NCI-H1048 (cell line): Measurements from ENCODE around the gene LRP8.

ENCODE experiments used
- DNase-seq: peaks from one replicate; lab custom pipeline; 2025; lab: John Stamatoyannopoulos, UW

The LRP8 gene

DNA sequence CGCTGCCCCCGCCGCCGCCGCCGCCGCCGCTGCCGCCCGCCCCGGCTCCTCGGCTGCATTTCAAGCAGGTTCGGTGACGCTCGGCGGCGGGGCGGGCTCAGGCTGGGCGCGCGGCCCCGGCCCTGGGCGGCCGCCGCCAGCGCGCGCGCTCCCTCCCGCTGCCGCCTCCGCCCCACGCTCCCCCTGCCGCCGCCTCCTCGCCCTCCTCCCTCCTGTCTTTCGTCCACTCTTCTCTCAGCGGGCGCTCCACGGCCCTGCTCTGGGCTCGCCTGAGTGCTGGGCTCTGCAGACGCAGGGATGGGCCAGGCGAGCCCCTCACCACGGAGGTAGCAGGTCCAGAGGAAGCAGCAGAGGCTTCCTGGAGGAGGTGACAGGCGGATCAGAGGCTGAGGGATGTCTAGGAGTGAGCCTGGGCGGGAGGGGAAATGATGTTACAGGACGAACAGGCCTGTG, at the start of gene LRP8:
Gene LRP8 (minus strand): TSS at position 62 of the 453 bp plus-strand sequence. CDS start 158 bp downstream, outside the sequence.
- peak; percentile 29 for DNase-seq

DNA sequence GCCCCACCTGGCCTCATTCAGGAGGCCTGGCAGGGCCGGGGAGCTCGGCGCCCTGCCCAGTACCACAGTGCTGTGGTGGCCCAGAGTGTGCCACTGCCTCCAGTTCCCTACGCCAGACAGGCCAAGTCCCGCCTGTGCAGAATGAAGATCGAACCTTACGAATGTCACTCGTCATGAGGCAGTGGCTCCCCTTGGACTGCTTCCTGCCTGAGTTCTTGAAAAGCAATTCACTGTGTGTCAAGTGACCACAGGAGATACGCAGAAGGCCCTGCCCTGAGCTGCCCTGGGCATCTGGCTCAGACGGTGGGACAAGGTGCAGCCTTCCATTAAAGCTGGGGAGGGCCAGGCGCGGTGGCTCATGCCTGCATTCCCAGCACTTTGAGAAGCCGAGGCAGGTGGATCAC, 49.6 kb upstream of the LRP8 start:
- DNase-seq: no peak

DNA sequence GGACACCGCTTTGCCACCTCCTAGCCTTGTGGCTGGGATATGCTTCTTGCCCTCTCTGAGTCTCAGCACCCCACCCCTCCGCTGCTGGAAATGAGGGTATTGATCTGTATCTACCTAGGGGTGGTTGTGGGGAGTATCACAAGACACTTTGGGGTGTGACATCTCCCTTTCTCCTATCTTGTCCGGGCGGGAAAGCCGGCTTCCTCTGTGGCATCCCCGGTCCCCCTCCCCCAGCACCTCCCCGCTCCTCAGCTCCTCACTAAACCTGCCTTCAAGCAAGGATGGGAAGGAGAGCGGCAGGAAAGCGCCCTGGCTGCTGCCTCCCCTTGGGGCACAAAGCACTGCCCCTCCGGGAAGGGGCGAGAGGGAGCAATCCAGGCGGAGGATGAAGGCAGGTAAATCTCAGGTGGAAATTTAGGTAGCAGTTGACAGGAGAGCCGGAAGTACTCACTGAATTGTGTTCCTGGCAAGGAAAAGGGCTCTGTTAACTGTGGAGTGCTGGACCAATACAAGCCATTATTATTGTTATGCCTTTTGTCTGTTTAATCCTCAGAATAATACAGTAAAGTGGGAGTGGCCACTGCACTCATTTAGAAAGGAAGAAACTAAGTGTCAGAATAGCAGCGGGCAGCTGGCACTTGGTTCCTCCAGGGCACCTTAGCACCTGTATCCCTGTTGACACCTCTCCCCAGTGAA, 49.0 kb upstream of the LRP8 start:
- DNase-seq: no peak

DNA sequence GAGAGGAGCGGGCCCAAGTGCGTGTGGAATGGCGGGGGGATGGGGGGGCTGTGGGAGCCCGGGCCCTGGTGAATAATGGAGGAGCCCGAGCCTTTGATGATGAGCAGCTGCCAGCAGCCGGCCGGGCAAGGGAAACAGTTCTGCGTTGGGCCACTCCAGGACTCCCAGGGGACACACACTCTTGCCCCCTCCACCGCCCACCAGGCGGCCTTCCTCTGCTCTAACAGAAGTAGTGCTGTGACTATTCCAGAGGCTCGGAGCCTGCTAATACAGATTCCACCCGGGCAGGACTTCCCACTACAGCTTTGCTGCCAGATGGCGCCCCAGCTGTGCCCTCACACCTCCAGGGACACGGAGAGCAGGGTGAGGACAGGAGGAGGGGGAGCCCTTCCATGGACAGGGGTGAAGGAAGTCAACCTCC, 48.2 kb upstream of the LRP8 start:
- no peak for DNase-seq

DNA sequence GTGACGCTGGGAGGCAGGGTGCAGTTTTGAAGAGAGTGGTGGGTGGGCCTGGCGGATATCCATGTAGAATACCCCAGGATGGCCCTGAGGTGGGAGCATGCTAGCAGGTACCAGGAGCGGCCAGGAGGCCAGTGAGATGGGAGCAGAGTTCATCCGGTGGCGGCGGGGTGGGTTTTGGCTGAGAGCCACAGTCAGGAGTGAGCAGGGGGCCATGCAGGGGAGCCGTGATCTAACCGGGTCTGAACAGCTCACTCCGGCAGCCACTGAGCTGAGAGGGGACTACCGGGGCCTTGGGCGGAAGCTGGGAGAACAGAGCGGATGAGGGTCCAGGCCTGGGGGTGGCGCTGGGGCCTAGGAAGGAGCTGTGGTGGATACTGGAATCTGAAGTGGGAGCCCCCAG, 47.6 kb upstream of the LRP8 start:
- no peak for DNase-seq

DNA sequence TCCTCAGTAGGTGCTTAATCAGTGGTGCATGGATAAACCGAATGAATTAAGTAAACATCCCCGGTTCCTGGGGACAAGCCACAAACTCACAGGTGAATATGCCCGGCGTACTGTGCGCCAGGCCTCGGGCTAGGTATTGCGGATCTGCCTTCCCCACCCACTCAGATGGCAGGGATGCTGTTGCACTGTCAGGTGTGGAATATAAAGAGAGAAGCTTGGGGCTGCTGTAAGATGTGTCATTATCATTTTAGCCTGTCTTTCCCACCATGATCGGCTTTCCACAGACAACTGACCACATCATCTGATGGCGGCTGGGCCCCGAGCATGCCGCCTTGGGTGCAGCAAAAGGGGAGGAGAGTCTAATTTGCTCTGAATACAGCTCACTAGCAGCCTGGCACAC, 45.4 kb upstream of the LRP8 start:
- no peak for DNase-seq

DNA sequence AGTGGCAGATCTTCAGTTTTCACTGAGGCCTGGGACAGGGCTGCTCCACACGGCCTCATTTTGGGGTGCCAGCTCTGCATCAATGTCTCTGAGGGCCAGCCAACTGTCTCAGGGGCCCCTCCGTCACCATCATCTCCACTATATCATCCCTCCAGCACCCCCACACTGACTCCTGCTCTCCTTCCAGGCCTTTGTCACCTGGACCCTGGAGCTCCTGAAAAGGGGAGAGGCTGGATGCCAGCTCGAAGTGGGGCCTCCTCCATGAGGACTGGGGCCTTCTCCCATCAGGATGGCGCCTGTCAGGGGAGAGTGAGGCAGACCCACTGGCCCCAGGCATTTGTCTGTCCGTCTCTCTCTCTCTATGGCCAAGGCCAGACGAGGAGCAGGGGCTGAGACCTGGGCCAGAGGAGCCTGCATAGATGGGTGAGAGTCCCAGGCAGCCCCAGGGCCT, 44.7 kb upstream of the LRP8 start:
- no peak for DNase-seq

DNA sequence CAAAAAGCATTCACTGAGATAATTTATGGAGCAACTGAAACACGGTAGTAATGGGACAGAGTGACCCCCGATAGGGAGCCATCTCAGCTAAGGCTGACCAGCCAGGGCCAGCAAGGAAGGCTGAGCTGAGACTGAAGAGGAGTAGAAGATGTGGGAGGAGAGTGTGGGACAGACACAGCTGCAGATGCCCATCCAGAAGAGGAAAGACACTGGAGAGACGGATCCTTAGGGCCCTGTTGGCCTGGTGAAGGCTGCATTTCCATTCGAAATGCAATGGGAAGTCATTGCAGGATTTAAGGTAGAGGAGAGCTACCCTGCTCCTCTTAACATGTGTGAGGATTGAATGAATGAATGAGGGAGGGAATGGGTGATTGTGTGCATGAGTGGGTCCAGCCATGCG, 44.0 kb upstream of the LRP8 start:
- DNase-seq: no peak

DNA sequence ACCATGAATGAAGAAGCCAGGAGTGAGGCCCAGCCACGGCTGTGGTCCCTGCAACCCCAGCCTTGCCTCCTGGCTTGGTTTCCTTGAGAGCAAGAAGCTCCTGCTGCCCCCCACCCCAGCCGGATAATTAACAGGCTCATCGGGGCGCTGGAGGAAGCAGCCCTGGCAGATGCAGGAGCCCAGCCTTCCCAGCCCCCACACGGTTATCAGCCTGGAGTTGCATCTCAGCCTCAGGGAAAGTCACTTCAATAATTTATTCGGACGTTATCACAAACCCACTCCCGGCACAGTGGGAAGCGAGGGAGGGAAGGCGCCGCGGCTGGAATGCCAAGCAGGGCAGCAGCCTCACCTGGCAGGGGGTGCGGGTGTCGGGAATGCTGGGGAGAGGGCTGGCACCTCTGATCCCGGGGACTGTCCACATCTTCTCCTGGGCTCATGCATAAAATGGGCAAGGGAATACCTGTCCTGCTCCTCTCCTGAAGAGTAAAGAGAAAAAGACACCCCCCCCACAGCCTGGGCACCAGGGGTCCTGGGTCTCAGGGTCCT, 43.3 kb upstream of the LRP8 start:
- DNase-seq: no peak

DNA sequence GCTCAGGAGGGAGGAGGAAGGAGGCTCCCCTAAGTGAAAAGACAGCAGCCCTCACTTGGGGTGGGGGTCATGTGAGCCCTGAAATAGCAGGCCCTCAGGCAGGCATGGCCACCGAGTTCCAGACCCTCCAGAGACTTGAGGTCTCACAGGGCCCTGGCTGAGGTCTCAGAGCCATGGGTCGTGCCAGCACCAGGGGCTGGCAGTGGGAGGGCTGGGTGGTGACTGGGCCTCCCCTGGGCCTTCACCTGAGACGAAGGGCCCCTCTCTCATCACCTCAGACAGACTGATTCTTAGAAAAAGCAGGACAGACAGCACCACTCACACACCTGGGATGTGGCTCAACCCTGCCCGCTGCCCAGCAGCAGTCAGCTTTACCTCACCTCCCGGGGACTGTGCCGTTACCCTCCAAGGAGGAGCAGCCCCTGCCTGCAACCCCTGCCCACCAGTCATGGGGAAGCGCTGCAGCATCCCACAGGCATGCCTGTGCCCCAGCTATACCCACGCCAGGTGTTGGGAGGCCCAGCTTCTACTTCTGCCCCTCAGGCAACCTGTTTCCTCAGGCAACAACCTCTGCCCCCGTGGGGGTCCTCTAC, 42.6 kb upstream of the LRP8 start:
- DNase-seq: no peak

DNA sequence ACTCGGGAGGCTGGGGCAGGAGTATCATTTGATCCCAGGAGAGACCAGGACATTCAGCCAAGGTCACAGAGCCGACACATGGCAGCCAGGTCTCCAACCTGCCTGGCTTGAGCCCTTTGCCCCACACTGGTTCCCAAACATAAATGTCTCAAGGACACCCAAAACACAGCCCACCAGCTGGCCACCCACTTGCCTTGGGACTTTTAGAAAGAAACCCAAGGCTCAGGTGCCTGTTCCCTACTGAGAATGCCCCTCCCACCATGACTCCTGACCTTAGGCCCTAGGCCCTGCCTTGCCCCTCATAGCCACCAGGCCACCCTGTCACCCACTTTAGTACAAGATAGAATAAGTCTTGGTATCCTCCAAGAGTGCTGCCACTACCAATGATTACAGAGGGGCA, 41.9 kb upstream of the LRP8 start:
- DNase-seq: no peak

DNA sequence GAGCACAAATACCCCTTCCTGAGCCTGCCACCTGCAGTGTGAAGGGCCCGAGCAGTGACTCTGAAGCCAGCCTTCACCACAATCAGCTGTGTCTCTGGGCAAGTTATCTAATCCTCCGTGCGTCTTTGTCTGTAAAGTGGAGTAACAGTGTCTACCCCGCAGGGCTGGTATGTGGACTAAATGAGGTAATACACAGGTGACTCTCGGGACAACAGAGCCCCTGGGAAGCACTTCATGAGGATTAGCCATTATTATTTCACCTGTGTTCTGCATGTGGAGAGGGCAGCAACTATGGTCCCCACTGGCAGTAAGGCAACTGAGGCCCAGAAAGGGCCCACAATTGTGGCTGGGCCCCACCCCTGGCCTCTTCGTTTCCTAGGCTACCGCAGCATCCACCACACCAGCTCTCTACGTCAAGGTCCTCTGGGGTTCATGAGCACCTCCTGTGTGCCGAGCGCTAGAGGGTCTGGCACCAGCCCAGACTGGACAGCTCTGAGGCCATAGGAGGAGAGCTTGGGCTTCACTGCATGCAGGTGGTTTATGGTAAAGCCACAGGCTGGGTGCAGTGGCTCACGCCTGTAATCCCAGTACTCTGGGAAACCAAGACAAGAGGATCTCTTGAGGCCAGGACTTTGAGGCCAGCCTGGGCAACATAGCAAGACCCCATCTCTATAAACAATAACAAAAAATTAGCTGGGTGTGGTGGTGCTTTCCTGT, 41.3 kb upstream of the LRP8 start:
- no peak for DNase-seq

DNA sequence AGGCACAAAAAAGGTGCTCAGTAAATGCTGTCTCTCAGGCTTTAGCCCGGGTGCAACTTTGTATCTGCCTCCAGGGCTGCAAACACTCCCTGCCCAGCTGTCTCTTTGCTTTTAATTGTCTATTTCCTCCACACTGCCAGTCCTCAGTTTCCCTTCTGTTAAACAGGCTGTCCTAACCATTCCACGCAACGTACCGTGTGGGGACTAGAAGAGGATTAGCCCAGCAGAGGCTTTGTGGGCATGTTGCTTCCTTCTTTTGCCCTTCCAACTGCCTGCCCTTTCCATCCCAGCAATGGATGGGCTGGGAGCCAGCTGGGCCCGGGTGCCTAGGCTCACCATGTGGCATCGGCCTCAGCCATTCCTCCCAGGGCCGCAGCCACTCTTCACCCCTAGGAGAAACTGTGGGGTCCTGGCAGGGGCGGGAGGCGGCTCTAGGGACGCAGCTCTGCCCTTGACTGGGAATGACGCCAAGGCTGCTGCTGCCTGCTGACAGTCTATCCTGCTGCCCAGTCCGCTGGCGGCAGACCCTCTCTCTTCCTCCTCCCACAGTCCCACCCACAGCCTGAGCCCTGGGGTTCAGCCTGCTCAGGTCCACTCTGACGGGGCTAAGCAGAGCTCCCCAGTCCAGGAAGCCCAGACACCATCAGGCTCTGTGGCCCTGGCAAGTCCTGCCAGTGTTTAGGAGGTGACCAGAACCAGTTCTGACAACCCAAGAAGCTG, 40.6 kb upstream of the LRP8 start:
- no peak for DNase-seq

DNA sequence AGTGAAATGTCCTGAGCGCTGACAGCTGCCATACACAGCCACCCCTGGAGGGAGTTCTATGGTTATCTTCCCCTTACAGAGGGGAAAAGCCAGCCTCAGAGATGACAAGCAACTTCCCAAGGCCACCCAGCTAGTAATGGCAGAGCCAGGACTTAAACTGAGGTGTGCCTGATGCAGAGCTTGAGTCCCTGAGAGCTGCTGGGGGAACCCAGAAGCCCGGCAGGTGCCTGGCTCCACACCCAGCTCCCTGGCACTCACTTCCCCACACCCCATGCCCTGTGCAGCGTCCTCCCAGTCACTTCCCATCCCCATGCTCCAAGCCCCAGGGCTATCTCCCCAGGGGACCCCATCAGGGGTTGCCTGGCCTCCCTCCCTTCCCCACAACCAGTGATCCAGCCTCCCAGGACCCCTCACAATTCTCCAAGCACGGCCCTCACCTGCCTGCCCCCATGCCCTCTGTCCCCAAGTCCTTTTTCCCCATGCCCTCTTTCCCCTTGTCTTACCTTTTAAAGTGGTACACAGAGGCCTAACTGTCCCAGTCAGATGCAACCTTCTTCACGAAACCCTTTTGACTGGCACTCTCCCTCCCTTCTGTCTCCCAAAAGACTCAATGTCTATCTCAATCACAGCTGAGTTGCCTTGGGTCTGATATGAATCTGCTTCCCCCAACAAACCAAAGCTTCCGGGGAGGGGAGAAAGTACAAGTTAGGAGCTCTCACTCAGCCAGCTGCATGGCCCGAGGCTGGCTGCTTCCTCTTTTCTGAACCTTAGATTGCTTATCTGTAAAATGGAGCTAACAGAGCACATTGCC, 39.8 kb upstream of the LRP8 start:
- no peak for DNase-seq

DNA sequence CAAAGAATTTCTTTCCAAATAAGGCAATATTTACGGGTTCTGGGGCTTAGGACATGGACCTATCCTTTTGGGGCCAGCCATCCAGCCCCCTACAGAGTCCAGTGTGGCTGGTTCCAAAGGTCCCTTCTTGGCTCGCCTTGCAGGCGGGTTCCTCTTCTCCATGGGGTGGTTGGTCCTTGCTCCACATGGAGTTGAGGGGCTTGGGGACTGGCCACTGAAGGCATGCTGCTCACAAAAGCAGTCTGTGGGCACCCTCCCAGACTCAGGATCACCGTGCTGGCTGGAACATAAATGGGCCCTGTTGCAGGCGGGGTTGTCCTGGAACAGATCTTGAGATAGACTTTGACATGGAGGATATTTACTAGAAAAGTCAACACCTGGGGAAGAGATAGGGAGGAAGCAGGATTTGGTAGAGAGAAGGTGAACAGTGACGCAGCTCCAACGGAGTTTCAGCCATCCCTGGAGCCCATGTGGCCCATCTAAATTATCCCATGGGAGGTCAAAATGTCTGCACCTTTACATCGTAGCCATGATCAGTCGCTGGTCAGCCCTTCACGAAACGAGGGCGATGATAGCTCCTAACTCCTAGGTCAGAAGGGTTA, 39.1 kb upstream of the LRP8 start:
- DNase-seq: no peak

DNA sequence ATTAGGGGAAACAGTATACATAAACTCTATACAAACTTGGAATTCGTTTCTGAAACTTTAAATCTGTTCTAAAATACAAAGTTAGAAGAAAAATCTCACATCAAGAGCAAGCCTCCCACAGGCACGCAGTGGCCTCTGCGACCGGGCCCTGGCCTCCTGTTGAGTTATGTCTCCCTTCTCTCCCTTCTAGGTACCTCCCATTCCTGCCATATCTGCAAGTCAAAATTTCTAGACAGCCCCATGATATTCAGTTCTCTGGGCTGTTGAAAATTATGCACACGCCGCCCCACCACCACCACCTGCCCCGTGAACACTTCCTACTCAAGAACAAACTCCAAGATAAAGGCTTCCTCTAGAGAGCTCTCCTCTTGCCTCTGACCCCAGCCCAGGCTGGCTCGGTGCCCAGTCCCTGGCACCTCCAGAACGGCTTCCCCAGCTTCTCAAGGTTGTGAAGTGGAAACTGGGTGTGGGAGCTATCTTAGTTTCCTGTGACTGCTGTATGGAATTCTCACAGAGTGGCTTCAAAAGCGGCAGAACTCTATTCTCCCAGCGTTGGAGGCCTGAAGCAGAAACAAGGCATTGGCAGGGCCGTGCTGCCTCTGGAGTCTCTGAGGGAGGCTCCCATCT, 37.7 kb upstream of the LRP8 start:
- no peak for DNase-seq

DNA sequence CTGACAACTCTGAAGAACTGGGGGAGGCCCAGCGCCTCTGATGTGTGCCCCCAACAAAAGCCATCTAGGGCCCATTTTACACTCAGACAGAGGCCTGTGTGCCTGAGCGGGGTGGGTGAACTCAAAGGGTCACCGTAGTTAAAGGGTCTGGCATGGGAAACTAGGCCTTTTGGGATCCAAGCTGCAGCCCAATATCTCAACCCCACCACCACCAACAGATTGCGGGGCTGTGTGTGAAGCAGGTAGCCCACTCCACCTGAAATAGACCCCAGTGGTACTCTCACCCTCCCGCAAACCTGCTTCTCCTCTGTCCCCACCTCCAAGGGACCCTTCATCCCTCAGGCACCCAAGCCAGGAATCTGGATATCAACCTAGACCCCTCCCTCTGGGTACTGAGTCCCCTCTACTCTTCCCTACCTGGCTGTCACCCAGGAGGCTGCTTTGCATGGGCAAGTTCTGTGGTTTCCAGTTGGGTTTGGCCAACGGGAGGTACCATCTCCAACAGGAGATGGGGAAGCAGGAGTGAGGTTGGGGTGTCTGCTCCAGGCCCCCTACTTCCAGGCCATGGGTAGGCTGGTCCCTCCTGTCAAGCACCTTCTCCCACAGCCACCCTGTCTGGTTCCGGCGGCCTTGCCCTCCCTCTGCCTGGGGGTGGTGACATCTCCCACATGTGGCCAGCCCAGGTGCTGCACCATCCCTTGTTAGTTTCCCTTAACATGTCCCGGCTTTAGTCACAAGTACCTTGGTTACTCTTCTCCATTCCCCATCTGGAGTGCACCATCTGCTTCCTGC, 35.2 kb upstream of the LRP8 start:
- DNase-seq: no peak

DNA sequence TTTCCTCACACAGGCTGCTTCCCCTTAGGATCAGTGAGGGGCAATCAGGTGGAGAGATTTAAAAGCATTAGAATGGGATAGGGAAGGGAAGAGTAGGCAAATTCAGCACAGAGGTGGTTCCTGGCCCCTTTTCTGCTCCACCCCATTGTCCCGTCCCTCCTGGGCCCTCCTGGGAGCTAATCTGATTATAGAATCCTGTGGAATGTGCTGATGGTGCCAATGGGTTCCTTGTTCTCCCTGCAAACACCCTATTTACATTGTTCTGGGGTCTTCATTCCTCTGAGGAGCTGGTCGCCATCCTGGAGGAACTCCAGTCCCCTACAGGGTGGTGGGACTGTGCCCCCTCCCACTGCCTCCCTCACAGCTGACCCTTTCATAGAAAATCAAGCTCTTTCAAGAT, 34.4 kb upstream of the LRP8 start:
- DNase-seq: no peak

DNA sequence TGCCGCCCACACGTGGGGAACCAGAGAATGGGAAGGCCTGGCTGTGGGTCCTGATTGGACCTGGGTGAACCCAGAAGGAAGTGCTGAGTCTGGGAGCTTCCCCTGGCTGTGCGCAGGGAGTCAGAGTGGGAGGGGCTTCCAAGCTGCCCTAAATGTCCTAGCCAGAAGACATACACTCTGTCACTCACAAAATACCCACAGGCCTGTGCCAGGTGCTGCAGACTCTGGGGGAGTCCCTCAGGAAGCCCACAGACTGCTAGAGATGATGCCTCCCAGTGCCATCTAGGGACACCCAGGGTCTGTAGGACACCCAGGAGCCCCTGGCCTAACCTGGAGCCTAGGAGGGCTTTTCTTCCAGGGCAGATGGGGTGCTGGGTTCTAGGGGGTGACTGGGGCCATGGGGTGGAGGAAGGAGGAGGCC, 33.7 kb upstream of the LRP8 start:
- no peak for DNase-seq

DNA sequence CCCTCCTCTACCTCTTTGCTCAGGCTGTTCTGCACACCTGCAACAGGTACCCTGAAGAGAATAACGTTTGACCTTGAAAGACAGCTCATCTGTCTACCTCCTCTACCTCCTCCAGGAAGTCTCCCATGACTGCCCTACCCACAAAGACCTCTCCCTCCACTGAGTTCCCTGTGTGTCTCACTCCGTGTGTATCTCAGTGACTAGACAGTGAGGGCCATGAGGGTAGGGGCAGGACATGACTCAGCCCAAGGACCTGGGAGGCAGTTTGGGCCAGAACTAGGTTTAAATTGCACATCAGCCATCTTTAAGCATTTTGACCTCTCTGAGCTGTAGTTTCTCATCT, 32.0 kb upstream of the LRP8 start:
- no peak for DNase-seq
